NCI-H446 (cell line): Measurements from ENCODE around the gene SMYD3.

Source experiments
- DNase-seq, 2 experiments: peaks; one replicate each; lab custom pipeline; 2025; lab: John Stamatoyannopoulos, UW

The SMYD3 gene

DNA sequence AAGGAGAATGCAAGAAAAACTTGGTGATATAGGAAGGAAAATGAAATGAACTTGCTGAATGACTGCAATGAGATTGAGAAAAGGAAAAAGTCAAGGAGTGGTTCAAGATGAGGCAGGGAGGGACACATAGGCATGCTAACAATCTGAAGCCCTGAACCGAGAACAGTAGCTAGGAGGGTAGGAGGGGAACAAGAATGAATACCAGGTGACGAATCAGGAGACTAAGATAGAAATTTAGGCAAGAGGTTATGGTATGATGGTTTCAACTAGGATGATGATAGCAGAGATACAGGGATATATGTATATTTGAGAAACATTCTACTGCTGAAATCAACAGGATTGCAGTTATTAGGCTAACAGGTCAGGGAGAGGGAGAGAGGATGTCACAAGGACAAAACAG is 44.1 kb downstream of the SMYD3 start:
- DNase-seq = no peak

DNA sequence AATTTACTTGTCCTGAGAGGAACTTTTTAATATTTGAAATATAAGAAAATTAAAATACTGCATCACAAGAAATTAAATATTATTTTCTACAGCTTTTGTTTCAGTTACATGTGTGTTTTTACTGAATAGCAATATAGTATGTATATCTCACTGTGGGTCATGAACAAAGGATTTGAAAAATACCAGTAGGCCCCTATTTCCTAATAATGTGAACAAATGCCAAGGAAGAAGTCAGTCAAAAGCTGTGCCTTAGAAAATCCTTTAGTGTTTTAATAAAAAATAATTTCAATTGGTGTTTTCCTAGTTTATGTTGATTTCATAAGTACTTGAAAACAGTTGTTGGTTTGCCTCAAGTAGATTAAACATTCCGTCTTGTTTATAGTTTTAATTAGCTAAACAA is 46.7 kb downstream of the SMYD3 start:
- DNase-seq = no peak

DNA sequence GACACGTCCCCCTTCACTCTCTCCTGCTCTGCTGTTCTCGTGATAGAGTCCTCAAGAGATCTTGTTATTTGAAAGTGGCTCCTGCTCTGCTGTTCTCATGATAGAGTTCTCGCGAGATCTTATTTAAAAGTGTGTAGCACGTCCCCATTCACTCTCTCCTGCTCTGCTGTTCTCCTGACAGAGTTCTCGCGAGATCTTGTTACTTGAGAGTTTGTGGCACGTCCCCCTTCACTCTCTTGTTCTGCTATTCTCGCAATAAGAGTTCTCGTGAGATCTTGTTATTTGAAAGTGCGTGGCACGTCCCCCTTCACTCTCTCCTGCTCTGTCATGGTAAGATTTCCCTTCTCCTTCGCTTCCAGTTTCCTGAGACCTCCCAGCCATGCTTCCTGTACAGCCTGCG is 47.9 kb downstream of the SMYD3 start:
- no peak for DNase-seq

DNA sequence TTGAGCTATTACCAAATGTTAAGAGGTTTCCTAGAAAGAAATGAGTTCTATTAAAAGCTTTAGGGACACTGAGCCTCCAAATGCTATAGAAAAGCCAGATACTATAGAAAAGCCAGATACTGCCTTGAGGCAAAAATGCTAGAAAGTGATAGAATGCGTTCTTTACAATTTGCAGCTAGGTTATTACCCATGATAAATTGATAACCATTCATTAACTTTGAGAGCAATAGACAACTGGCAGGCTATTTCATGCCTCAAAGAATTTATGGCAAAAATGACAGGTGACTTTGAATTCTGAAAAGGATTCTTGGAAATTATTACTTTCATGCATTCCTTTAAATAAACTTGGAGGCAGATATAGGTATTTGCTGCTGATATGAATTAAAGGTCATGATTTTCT is 51.6 kb downstream of the SMYD3 start:
- DNase-seq = no peak

DNA sequence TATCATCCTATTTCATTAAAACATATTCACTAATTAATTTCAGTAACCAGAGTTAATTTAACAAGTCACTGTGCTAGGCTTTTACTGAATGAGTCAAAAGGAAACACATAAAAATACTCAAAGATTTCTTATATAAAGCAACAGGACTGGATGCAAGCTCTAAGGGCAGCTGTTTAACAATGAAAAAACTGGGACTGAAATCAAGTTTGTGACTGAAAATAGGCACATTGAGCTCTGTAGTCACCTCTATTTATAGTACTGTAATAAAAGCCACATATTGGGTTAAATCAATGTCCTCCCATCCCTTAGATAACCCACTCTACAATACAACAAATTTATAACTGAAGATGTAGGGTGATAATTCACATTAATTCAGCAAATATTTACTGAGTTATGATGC is 52.4 kb downstream of the SMYD3 start:
- no peak for DNase-seq

DNA sequence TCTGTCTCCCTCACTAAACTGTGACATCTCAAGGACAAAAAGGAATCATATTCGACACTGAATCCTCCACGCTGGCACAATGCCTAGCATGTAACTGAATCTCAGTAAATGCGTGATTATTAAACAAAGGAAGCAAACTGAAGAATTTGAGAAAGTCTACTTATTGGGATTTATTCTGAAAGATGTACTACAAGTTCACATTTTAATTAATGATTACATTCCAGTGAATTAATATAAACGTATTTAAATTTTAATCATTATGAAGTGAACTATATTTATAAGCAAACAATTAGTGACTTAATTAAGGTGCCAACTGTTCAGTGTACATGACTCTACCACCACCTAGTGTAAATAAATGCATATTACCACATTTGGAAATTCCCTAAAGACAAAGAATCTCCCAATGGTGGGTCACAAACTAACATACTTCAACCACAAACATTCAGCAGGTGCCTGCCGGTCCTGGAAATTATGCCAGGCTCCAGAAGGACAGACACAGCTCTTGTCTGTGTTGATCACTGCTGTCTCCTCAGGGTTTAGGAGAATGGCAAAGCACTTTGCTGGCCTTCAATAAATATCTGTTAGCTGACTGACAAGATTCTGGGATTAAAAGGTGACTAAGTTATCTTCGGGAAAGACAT is 56.3 kb downstream of the SMYD3 start:
- DNase-seq = peak; percentile 19 to 58

DNA sequence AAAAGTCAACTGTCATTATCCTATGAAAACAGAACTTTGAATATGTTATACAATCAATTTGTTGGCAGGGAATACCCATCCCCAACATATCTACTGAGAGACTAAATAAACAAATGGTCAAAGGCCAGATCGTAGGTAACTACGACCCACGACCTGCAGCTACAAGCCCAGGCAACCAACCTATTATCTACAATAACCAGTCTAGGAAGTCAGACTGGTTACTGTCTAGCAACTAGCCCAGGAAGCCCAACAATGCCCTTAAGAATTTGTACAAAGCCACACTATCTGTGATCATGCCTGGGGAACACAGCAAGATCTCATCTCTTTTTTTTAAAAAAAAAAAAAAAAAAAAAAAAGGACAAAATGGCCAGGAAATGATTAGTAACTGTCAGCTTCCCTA is 58.7 kb downstream of the SMYD3 start:
- DNase-seq = no peak

DNA sequence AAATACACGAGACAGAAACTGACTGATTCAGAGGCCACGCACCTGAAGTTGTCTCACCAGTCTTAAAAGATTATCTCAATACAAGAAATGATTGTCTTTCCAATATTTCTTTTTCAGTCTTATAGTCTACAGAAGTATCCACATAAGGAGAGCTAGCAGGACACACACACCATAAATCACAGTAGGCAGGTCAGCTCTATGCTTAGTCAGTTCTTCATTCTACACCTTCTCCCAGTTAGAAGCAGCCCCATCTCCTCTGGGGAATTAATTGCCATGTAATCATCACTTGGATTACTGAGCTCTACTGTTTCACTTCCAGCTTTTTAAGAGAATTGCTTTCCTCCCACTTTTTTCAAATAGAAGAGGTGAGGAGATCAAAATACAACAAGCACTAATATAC is 59.6 kb downstream of the SMYD3 start:
- no peak for DNase-seq

DNA sequence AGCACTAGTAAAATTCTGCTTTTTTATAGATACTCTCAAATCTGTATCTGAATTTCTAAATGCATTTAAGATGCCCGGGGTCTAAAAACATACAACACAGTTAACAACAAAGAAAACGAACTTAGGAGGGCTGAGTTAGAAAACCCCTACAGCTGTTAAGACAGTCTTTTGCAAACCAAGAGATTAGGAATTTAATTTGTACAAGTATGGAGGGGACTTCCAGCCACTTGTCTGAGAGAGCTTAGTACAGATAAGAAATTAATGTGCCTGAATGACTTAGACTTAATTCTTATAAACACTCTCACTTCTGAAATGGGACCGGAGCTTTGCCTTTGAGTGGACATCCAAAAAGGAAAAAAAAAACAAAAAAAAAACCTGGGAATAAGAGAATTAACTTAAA is 61.6 kb downstream of the SMYD3 start:
- DNase-seq = no peak

DNA sequence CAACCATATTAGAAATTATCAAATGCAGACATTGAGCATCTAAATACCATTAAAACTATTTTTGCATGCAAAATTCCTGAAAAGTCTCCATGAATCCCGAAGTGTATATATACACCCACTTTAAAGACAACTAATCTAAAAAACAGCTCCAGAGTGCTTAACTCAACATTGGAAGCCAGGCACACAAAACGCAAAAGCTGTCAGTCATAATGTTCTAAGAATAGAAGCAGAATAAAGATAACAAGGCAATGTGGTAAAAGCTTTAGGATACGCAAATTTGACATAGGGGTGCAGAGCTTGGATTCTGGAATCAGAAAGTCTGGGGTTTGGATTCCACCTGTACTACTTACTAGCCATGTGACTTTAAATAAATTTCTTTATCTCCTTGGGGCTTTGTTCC is 62.5 kb downstream of the SMYD3 start:
- DNase-seq = no peak

DNA sequence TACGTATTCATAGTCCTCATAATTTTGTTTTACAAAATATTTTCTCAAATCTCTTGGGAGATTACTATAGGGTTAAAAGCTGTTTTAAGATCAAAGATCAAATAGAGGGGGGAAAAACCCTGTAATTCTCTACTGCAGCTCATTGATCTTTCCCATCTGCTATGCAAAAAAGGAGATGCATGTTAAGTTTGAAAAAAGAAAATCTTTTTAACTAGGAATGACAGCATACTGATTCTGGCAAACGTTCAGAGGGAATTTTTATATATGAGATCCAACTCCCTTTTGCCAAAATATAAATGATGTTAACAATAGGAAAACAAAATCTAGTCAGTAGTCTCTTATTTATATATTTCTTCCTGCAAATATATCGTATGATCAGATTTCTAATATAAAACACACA is 69.1 kb downstream of the SMYD3 start:
- DNase-seq = no peak

DNA sequence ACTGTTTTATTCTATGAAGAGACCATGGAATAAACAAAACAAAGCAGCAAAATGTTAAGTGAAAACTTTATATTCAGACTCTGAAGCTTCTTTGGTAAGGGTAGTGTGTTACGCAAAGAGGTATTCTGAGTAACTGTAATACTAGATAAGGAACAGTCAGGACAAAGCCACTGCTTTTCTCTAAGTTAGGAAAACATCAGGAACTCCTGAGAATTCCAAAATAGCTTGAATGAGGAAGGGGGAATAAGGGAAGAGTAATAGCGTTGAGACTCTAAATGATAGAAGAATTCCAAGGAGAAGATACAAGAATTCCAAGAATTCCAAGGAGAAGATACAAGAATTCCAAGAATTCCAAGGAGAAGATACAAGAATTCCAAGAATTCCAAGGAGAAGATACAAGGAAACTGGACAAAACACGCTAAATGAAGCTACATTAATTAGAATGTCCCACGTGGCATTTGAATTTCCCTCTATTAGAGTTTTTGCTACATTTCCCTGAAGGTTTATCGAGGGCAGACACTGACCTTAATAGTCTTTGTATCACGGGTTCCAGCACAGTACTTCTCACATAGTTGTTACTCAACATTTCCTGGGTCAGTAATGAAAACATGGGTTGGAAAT is 71.5 kb downstream of the SMYD3 start:
- DNase-seq = no peak

DNA sequence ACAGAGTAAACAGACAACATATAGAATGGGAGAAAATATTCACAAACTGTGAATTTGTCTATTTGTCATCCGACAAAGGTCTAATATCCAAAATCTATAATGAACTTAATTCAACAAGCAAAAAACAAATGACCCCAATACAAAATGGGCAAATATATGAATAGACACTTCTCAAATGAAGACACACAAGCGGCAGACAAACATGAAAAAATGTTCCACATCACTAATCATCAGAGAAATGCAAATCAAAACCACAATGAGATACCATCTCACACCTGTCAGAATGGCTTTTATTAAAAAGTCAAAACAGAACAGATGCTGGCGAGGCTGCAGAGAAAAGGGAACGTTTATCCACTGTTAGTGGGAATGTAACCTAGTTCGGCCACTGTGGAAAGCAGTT is 72.7 kb downstream of the SMYD3 start:
- DNase-seq = no peak

DNA sequence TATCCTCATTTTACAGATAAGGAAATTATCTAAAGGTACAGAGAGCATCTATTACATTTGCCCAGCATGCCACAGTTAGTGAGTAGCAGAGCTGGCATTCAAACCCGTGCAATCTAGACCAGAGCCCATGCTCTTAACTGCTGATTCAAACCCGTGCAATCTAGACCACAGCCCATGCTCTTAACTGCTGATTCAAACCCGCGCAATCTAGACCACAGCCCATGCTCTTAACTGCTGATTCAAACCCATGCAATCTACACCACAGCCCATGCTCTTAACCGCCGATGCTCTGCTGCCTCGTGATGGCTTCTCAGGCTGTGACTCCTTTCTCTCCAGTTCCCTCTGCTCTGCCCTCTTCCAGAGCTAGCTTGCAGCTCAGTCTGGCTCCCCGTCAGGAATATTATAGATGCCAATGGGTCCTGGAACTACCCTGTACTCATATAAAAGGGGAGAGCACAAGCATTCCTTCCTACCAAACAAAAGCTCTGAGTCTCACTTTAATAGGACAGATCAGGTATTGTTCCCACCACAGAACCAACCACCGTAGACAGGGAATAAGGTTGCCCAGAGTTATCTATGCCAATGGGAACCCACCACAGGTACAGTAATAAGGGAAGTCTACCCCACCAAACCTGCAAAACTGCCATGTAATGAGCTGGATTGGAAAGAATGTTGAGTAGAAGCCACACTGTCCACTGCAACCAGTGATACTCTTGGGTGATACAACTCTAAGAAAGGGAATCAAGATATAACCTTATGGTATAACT is 78.4 kb downstream of the SMYD3 start:
- no peak for DNase-seq

DNA sequence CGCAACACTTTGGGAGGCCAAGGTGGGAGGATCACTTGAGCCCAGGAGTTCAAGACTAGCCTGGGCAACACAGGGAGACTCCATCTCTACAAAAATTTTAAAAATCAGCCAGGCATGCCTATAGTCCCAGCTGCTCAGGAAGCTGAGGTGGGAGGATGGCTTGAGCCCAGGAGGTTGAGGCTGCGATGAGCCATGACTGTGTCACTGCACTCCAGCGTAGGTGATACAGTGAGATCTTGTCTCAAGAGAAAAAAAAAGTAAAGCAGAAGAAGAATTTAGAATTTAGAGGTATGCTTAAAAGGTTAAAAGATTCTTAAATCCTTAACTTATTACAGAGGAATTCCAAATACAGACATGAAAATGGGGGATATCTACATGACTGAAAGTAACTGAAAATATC is 79.5 kb downstream of the SMYD3 start:
- DNase-seq = no peak

DNA sequence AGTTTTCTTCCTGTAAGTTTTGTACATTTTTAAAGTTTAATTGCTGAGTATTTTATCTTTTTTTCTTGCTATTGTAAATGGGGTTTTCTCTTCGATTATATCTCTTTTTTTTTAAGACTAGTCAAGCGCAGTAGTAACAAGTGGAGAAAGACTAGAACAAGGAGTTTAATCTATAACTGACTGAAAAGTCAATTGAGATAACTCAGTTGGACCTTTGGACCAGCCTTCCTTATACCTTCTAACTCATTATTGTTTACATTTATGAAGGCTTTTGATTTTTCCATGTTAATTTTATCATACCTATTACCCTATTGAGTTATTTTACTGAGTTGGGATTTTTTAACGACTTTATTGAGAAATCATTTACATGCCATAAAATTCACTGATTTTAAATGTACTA is 81.2 kb downstream of the SMYD3 start:
- no peak for DNase-seq

DNA sequence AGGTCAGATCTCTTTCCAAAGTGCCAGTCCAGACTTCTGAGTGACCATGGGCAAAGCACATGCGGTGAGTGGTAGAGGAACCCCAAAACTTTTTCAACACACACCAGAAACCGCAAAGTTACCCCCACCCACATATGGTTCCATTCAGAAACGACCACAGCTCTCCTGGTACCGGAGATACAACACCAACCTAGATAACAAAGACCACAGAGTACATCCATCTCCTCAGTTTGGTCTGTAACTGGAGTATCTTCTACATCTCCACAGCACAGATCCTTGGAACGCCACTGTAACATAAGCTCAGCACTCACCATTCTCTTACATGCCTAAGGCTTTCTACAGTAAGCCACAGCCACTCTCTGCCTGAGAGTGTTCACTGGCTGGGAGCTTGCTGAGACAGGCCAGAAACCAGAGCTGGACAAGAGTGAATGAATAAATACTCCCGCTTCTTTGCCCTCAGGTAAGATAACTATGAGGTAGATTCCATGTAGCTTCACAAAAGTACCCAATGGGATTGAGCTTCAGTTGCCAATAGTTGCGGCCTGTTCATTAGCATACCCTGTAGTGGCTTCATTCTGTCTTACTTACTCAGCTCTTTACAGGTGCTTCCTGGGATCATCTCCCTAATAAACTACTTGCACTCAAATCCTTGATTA is 81.8 kb downstream of the SMYD3 start:
- no peak for DNase-seq

DNA sequence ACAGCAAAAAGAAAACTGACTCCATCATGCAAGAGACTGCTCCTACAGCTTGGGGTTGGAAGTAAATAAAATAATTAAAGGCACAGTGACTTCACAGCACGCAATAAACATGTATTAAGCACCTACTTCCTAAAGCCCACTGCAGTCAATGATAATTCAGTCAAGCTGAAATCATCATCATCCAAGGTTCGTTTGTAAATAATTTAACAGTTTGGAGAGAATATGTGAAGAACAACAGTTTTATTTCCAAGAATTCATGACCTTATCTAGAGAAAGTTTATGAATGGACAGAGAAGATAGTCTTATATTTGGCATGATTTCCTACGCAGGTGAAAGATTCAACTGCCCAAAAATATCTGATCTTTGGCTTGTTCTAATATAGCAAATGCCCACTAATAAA is 86.8 kb downstream of the SMYD3 start:
- no peak for DNase-seq

DNA sequence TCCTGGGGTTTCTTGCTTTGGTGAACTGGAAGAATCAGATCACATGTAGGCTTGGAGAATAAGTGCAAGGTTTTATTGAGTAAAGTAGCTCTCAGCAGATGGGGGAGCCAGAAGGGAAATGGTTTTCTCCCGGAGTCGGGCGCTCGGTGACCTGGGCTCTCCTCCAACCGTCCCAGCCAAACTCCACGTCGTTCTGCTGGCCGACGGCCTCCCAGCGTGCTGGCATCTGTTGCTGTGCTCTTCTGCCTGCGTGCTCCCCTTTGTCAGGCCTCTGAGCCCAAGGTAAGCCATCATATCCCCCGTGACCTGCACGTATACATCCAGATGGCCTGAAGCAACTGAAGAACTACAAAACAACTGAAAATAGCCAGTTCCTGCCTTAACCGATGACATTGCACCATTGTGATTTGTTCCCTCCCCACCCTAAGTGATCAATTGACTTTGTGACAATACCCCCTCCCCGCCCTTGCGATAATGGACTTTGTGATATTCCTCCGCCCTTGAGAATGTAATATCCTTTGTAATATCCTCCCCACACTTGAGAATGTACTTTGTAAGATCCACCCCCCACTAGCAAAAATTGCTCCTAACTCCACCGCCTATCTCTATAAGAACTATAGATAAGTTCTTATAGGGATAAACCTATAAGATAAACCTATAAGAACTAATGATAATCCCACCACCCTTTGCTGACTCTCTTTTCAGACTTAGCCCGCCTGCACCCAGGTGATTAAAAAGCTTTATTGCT is 88.3 kb downstream of the SMYD3 start:
- DNase-seq = peak; percentile 31 to 86

DNA sequence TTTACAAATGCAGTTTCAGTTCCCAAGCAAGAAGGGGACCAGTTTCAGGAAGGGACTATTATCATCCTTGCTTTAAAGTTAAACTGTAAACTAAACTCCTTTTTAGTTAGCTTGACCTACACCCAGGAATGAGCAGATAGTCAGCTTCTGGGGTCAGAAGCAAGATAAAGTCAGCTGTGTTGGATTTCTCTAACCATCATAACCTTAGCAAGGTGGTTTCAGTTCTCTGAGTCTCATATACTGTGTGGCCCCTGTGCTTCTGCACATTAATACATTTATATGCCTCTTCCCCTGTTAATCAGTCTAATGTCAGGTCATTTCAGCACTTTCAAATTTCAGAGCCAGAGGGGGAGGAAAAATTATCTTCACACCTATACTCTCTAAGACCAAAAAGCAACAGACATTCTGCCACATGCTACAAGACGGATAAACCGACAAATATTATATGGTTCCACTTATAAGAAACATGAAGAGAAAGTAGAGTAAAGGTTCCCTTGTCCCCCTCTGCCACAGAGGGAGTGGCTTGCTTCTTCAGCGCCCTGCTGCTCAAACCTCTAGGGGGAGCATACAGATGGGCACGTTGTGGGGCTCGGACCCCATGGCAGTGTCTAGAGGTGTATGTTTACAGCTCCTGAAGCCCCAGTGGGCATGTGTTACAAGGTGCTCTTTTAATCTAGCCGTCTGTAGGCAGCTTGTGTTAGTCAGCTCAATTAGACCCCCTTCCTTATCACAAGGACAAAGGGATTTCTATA is 89.1 kb downstream of the SMYD3 start:
- no peak for DNase-seq

DNA sequence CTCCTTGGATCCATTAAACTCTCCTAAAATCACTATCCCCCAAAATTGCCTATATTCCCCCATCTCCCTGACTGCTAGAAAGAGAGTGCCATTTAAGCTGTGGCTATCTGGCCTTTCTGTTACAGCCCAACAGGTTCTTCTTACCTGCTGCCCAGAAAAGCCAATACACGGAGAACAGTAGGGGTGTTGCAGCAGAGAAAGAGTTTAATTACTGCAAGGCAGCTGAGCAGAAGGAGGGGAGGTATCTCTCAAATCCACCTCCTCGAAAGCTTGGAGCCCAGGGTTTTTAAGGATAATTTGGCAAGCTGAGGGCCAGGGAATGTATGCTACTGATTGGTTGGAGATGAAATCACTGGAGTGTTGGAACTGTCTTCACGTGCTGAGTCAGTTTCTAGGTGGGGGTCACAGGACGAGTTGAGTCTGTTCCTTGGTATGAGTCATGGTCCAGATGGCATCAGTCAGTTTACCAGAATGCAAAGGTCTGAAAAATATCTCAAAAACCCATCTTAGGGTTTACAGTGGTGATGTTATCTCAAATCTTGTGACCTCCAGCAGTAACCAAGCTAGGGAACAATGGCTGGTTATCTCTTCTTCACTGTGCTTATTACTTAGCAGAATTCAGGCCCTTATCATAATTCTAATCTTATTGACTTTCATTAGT is 89.8 kb downstream of the SMYD3 start:
- DNase-seq = no peak
